Activated B cell treated with CpG ODN at 0.5 μM for 24 hours (primary cell): ENCODE results near the gene MGLL. TPM values are rescaled to one million over a fixed set of nuclear protein-coding genes. Genes with fewer than 3 reads are reported as not detected.

Experiments
- ATAC-seq: fragments of 200-7000 bp; cut with Tn5 transposase; one replicate; pipeline ENCODE4 v1.10.0; 2021; ENCODE audit warnings: low read depth, mild to moderate bottlenecking, moderate library complexity
- CTCF ChIA-PET: fragments of 350-600 bp; sonication (Branson Sonifier 250); formaldehyde crosslinking; loops from one replicate; lab custom pipeline; 2021; ENCODE audit warnings: antibody characterized with exemption; lab: Charles Lee
- POLR2A ChIA-PET: fragments of 350-600 bp; sonication (Branson Sonifier 250); formaldehyde crosslinking; loops from one replicate; lab custom pipeline; 2021; ENCODE audit warnings: antibody characterized with exemption; lab: Charles Lee
- DNase-seq: peaks from one replicate; pipeline ENCODE4 v3.0.0; 2022
- H3K27ac Mint-ChIP-seq: one replicate; pipeline ENCODE4 v1.8.0; 2020; ENCODE audit warnings: mixed read lengths
- H3K27me3 Mint-ChIP-seq: one replicate; pipeline ENCODE4 v1.8.0; 2021; ENCODE audit warnings: mixed read lengths
- H3K36me3 Mint-ChIP-seq: one replicate; pipeline ENCODE4 v1.8.0; 2021; ENCODE audit warnings: low read depth, mixed read lengths
- H3K4me1 Mint-ChIP-seq: one replicate; pipeline ENCODE4 v1.8.0; 2021; ENCODE audit warnings: mixed read lengths
- H3K4me3 Mint-ChIP-seq: one replicate; pipeline ENCODE4 v1.8.0; 2020; ENCODE audit warnings: mild to moderate bottlenecking, mixed read lengths
- H3K9me3 Mint-ChIP-seq: one replicate; pipeline ENCODE4 v1.8.0; 2020; ENCODE audit warnings: mixed read lengths
- CTCF ChIP-seq: fragments of 200-600 bp; IDR thresholded peaks from one replicate; pipeline ENCODE4 v1.8.0; 2022; ENCODE audit warnings: antibody characterized with exemption, mild to moderate bottlenecking
- intact Hi-C: fragments of 100-400 bp; cut with micrococcal nuclease; formaldehyde crosslinking; loops from one replicate; pipeline ENCODE4 v1.15.1; 2024
- total RNA-seq: library from RNA; stranded (reverse); gene quantifications from 2 replicates; pipeline ENCODE4 v1.2.3, GENCODE V29; 2022

MGLL gene
- total RNA-seq, 1 donor from 2014 or later, result 19.1 TPM

- ChIA-PET CTCF (no interaction called here), POLR2A (no interaction called here)
- no peak for ATAC-seq
- no peak for DNase-seq
- Mint-ChIP-seq H3K4me1 (no peaks in the 10 kb centered on the region), H3K9me3 (no peaks in the 10 kb centered on the region), H3K36me3 (no peaks in the 10 kb centered on the region), H3K27ac (no peak overlapping the region), H3K4me3 (no peak overlapping the region), H3K27me3 (no peaks in the 10 kb centered on the region)
- TF ChIP-seq CTCF, result no peak
- intact Hi-C loops, result no loop called here
These were observed 156.7 kb downstream of the MGLL start for GRCh38 chr3:127665586-127665985.

GRCh38 chr3:127665165-127665564, 157.2 kb downstream of the MGLL start:
- POLR2A ChIA-PET, result no interaction called here
- intact Hi-C loops, result no loop called here
- H3K9me3 Mint-ChIP-seq, result no peaks in the 10 kb centered on the region

GRCh38 chr3:127663151-127663550, 159.2 kb downstream of the MGLL start:
- Mint-ChIP-seq H3K36me3 (no peaks in the 10 kb centered on the region), H3K27ac (no peak overlapping the region), H3K9me3 (no peaks in the 10 kb centered on the region), H3K27me3 (no peaks in the 10 kb centered on the region), H3K4me3 (no peak overlapping the region), H3K4me1 (no peaks in the 10 kb centered on the region)
- POLR2A ChIA-PET, result no interaction called here
- no peak for TF ChIP-seq CTCF
- ATAC-seq, result no peak
- CTCF ChIA-PET, result no interaction called here
- DNase-seq, result no peak
- intact Hi-C loops, result no loop called here

More at GRCh38 chr3:127665165-127665564, 157.2 kb downstream of the MGLL start:
- Mint-ChIP-seq H3K27me3 (no peaks in the 10 kb centered on the region), H3K4me1 (no peaks in the 10 kb centered on the region), H3K4me3 (no peak overlapping the region), H3K36me3 (no peaks in the 10 kb centered on the region), H3K27ac (no peak overlapping the region)
- ATAC-seq, result no peak
- CTCF ChIA-PET, result no interaction called here
- DNase-seq, result no peak
- no peak for TF ChIP-seq CTCF

DNA sequence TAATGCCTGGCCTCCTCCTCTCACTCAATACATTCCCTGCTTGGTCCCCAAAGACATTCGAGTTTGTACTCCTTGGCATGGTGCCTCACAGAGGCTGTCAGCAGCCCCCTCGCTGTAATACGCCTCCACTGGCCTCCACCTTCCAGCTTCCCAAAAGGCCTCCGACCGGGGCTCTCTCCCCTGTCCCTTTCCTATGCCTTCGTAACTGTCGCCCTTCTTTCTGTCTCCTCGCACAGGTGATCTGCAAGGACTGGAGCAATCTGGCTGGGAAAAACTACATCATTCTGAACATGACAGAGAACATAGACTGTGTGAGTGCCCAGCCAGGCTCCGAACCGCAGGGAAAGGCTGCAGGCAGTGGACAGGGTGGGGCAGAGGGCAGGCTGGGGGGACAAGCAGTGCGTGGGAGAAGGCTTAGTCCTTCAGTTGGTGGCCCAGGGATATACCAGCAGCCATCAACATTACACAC, 160.3 kb downstream of the MGLL start:
- Mint-ChIP-seq H3K36me3 (no peaks in the 10 kb centered on the region), H3K4me1 (no peaks in the 10 kb centered on the region), H3K27me3 (no peaks in the 10 kb centered on the region), H3K27ac (no peak overlapping the region), H3K9me3 (no peaks in the 10 kb centered on the region), H3K4me3 (no peak overlapping the region)
- intact Hi-C loops, result no loop called here
- no peak for DNase-seq
- TF ChIP-seq CTCF, result no peak
- ChIA-PET POLR2A (no interaction called here), CTCF (no interaction called here)
- ATAC-seq, result no peak

- intact Hi-C loops, result no loop called here
- H3K4me3 Mint-ChIP-seq, result no peak overlapping the region
These were observed 160.7 kb downstream of the MGLL start for GRCh38 chr3:127661600-127661999.

More at GRCh38 chr3:127661600-127661999, 160.7 kb downstream of the MGLL start:
- ChIA-PET POLR2A (no interaction called here), CTCF (no interaction called here)
- no peak for DNase-seq
- no peak for ATAC-seq
- Mint-ChIP-seq H3K27ac (no peak overlapping the region), H3K4me1 (no peaks in the 10 kb centered on the region), H3K27me3 (no peaks in the 10 kb centered on the region), H3K9me3 (no peaks in the 10 kb centered on the region), H3K36me3 (no peaks in the 10 kb centered on the region)
- TF ChIP-seq CTCF, result no peak
